Stimulated activated CD4-positive, alpha-beta T cell treated with anti-CD3 and anti-CD28 coated beads, Interleukin-1b, Interleukin-23, amount 100 ng/mL, for 48 hours (primary cell): Measurements from ENCODE around the gene METTL22.
"Not testable (repeated sequence)": the region's sequence is repeated elsewhere in the genome, so short reads cannot be mapped to it uniquely, and the experiment has no call there.

ENCODE experiments used
- DNase-seq: peaks from one replicate; pipeline ENCODE4 v3.0.0-alpha.2; 2020

The METTL22 gene

DNA sequence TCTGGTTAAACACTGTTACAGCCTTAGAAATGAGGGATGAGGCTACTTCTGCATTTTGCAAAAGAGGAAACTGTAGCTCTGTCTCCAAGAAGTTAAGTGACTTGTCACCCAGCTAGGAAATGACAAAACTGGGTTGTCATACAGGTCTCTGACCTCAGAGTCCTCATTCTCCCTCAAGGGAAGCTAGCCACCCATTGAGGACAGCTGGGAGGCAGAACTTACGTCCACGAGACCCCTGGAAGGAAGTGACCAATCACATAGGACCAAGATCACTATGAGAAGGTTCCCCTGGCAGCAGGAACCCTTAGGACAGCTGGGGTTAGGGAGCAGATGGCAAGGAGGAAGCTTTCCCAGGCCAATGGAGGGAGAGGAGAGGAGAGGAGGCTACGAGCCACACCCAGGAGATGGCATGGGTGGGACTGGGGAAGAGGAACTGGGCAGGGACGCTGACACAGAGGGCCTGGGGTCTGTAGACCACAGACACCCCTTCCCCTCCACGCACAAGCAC is 11.2 kb downstream of the METTL22 start:
- no peak for DNase-seq

DNA sequence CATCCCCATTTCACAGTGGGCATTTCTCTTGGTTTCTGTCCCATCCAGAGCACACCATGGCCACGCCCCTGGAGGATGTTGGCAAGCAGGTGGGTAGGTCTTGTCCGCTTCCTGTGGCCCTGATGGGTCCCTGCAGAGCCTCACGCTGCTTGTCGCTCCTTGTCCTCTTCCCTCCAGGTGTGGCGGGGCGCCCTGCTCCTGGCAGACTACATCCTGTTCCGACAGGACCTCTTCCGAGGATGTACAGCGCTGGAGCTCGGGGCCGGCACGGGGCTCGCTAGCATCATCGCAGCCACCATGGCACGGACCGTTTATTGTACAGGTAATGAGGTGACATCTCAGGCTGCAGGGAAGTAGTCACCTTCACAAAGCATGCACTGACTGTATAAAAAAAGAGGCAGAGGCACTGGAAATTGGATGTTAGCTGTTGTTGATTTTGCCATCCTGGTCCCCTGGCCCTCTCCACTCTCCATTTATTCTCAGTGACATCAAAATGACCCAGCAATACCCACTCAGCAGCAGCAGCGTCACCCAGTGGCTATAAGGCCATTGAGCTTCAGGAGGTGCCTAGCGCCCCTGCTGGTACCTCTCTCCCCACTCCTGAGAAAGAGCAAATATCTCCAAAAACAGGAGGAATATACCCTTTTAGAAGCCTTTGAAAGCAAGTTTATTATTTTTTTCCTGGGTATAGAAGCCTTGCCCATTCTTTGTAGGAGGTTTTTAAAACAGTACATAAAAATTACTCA is 13.7 kb downstream of the METTL22 start:
- DNase-seq: no peak

DNA sequence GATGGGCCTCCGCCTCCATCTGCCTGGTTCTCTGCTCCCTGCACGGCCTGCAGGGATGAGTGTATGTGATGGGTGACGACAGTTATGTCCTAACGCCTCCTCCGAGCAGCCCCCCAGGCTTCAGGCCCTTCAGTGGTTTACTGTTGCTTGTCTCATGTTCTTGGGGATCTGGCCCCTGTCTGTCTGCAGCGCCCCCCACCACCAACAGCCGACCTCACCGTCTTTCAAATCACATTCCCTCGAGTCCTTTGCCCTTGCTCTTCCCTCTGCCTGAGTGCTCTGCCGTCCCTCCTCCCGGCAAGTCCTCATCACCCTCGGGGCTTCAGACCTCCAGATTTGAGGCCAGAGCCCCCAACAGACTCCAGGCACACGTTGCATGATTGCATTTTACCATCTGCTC is 18.2 kb downstream of the METTL22 start:
- DNase-seq: no peak

DNA sequence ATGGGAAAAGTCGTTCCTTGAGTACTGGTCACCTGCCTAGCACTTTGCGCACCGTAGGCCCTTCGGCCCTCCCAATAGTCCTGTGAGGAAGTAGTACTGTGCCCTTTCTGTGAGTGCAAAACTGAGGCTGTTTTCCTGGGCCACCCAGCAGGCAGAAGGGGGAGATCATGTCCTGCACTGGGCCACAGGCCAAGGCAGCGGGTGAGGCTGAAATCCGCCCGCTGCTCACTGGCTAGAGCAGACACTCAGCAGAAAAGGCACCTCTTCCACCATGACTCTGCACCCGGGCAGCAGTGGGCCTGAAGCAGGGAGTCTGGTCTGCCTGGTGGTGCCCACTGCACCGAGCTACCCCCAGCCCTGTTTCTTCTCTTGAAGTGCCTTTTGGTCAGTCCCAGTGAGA is 20.2 kb downstream of the METTL22 start:
- no peak for DNase-seq

DNA sequence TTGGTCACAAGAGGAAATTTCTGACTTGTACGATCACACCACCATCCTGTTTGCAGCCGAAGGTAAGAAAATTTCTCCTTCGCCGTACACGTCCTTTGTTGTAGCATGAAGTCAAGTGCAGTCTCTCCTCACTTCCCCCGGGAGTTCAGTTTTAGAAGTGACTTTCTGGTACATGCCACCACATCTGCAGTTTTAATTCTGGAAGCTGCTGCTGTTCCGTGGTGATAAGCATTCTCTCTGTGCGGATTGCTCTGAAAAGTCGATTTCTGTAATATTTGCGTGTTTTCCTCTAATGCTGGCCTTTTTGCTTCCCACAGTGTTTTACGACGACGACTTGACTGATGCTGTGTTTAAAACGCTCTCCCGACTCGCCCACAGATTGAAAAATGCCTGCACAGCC is 20.6 kb downstream of the METTL22 start:
- no peak for DNase-seq

DNA sequence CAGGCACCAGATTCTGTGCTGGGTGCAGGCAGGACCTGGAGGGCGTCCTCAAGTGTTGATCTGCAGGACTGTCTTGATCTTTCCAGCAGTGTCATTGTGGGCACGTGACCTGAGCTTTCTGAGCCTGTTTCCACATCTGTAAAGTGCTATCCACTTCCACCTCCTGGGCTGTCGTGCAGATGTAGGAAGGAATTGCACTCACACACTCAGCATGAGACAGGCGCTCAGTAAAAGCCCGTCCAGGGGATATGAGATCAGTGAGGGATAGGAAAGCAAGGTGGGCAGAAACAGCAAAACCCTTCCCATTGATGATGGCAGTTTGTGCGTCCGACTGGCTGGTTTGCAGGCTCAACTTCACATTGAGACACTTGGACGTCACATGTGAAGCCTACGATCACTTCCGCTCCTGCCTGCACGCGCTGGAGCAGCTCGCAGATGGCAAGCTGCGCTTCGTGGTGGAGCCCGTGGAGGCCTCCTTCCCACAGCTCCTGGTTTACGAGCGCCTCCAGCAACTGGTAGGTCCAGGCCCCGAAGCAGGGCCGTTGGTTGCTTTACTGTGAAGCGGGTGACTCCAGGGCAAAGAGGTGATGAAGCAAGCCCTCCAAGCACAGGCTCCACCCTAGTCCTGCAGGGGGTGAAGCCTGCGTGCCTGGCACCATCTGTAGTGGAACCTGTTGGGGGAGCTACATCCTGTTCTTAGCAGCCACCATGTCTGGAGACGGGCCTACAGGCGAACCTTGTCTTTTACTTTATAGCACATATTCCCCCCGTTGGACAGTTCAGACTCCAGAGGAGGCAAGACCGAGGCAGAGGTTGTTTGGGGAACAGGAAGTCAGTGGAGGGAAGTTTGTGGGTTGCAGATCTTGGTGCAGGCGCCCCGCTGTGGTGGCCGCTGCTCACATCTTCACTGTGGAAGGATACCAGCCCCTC is 23.0 kb downstream of the METTL22 start:
- no peak for DNase-seq

DNA sequence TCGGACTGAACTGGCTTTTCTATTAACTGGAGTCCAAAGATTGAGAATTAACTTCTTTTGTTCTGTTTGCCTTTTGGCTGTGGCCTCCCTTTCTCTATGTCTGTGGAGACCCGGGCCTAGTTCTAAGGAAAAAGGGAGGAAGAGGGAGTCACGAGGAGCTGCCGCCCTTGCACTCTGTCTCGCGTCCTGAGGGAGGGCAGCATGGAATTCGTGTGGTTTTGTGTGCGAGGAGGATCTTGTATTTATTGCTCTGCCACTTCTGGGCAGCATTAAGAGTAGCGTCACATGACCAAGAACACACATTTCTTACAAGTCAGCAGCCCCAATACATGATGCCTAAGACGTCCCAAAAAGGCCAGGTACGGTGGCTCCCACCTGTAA is 23.6 kb downstream of the METTL22 start:
- DNase-seq: no peak

DNA sequence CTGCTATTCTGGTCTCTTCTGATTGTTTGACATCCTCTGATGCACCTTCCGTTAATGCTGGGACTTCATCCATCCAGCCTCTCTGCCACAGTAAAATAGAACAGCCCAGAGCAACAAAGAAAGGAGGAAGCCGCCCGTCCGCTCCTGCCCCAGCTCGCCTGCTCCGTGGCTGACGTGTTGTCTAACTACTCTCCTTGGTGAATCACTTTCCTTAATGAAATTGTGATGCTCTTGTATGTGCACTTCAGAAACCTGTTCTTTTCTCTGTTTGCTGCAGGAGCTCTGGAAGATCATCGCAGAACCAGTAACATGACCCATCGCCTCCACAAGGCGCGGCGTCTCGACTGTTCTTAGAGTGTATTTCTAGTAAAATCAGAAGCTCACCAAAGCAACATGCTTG is 24.3 kb downstream of the METTL22 start:
- DNase-seq: no peak

DNA sequence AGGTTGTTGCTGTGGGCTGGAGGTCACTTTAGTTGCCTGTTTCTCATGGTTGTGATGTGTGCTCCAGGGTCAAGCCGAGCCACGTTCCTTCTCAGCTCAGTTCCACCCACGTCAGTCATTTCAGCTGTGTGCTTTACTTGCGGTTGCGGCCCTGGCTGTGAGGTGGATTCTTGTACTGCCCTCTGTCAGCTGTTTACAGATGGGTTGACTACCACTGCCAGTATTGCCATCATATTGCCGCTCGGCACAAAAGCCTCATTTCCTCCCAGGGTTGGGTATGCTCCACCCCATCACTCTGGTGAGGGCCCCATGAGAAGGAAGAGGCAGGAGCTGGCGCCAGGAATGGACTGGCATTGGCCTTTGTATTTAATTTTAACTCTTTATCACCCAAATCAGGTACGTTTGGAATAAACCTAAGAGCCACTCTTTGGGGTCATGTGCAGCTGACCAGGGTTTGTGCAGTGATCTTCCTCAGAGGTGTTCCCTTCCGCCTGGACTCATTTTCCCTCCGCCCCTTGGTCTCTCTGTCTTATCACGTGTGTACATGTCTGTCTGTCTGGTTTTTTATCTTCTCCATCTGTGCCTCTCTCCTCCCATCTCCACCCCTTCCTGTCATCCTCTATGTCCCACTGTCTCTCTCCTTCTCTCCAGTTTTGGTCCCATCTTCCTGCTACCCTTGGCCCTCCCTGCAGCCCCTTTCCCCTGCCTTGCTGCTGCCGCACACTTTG is 25.0 kb downstream of the METTL22 start:
- DNase-seq: no peak

DNA sequence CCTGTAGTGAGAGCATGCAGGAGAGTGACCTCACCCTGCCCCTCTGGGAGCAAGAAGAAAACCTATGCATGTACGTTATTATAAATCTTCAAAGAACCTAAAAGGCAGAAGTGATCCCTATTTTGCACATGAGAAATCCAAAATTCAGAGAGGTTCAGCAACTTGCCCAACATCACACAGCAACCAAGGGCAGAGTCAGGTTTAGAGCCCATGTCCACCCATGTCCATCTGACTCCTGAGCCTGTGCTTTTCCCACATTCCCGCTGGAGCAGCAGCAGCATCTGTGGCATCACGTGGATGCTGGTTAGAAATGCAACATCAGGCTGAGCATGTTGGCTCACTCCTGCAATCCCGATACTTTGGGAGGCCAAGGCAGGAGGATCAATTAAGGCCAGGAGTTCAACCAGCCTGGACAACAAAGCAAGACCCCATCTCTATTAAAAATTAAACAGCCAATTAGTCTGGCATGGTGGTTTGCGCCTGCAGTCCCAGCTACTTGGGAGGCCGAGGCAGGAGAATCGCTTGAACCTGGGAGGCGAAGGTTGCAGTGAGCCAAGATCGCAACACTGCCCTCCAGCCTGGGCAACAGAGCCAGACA is 26.3 kb downstream of the METTL22 start:
- no peak for DNase-seq

DNA sequence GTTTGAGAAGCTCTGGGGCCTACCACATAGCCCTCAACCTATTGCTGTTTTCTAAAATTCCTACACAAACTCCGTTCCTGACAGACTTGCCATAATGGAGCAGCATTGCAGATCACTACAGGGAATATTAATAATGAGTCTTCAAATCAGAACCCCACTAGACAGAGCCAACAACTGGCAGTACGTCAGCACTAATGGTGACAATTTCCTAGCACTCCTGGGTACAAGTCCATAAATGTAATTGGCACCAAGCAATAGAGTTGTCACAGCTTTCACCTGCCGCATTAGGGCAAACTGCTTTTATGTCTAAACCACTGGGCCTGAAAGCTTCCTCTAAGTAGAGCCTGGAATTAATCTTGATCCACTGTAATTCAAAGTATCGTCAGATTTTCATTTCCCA is 27.4 kb downstream of the METTL22 start:
- DNase-seq: no peak

DNA sequence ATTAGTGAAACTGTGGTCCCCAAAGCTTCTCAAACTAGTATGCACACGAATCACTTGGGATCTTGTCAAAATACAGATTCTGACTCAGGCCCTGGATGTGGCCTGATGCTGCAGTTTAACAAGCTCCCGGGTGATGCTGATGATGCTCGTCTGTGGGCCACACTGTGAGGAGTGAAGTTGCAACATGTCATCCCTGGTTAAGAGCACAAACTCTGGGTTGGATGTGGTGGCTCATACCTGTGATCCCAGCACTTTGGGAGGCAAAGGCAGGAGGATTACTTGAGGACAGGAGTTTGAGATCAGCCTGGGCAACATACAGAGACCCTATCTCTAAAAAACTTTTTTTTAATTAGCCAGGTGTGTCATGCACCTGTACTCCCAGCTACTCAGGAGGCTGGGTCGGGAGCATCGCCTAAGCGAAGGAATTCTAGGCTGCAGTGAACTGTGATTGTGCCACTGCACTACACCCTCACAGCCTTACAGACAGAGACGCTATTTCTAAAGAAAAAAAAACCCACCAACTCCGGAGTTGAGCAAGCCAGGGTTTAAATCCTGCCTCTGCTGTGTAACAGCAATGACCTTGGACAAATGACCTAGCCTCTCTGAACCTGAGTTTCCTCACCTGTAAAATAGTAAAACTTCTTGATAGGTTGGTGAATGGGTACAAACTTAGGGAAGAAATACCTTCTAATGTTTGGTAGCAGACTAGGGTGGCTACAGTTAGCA is 28.5 kb downstream of the METTL22 start:
- no peak for DNase-seq

DNA sequence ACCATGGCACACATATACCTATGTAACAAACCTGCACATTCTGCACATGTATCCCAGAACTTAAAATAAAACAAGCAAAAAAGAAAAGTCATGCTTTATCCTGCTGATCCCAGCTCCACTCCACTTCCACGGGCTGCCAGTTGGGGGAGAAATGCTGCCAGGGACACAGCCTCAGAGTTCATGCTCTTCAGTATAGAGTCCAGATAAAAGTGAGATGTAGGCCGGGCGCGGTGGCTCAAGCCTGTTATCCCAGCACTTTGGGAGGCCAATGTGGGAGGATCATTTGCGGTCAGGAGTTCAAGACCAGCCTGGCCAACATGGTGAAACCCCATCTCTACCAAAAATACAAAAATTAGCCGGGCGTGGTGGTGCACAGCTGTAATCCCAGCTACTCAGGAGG is 30.5 kb downstream of the METTL22 start:
- DNase-seq: not testable (repeated sequence)

DNA sequence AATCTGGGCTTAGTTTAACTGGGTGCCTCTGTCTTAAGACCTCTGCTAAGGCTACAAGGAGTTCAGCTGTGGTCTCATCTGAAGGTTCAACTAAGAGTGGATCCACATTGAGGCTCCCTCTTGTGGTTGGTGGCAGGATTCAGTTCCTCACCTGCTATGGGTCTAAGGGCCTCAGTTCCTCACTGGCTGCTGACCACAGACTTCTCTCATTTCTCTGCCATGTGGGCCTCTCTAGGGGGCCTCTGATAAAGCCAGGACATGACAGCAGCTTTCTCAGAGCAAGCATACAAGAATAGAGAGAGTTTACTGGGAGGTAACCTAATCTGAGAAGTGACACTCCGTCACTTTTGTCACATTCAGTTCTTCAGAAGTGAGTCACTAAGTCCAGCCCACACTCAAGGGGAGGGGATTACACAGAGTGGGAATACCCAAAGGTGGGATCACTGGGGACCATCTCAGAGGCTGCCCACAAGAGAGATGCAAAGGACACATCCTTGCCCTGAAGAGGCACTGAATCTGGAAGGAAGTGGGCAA is 33.8 kb downstream of the METTL22 start:
- peak; percentile 56 for DNase-seq

DNA sequence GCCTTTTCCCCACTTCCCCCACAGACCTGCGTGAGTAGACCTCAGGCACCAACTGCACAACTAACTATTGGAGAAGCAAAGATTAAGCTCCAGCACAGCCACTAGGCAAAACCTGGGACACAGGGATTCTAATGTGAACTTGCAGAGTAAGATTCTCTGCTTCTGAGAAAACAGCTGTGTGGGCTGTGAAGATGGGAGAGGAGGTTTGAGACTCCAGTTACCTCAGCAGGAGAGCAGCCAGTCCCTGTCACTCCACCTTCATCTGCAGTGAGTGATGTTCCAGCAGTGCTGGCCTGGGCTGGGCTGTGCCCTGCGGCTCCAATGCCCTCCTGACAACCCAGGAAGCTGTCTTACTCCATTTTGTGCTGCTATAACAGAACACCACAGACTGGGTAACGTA is 34.9 kb downstream of the METTL22 start:
- no peak for DNase-seq

DNA sequence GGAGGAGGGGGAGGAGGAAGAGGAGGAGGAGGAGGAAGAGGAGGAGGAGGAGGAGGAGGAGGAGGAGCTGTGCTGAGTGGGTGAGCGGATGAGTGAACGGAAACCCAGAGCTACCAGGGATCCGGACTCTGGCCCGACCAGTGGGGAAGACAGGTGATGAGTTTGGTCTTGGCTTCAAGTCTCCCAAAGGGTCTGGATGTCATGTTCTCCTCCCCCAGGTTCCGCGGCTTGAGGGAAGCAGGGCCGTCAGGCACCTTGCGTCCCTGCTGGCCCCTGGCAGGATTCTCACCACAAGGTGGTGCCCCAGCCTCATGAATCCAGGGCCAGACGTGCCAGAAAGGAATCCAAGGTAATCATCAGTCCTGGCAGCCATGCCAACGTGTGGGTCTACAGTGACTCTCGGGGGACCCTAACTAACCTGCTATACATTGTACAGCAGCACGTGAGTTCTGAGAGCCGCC is 39.4 kb downstream of the METTL22 start:
- peak; percentile 46 for DNase-seq

DNA sequence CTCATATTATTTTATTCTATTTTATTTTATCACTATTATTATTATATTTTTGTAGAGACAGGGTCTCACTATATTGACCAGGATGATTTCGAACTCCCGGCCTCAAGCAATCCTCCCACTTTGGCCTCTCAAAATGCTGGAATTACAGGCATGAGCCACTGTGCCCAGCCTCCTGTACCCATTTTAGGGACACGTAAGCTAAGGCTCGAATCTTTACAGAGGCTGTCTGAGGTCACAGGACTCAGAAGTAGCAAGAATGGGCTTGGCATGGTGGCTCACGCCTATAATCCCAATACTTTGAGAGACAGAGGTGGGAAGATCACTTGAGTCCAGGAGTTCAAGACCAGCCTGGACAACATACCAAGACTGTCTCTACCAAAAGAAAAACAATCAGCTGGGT is 40.2 kb downstream of the METTL22 start:
- no peak for DNase-seq

DNA sequence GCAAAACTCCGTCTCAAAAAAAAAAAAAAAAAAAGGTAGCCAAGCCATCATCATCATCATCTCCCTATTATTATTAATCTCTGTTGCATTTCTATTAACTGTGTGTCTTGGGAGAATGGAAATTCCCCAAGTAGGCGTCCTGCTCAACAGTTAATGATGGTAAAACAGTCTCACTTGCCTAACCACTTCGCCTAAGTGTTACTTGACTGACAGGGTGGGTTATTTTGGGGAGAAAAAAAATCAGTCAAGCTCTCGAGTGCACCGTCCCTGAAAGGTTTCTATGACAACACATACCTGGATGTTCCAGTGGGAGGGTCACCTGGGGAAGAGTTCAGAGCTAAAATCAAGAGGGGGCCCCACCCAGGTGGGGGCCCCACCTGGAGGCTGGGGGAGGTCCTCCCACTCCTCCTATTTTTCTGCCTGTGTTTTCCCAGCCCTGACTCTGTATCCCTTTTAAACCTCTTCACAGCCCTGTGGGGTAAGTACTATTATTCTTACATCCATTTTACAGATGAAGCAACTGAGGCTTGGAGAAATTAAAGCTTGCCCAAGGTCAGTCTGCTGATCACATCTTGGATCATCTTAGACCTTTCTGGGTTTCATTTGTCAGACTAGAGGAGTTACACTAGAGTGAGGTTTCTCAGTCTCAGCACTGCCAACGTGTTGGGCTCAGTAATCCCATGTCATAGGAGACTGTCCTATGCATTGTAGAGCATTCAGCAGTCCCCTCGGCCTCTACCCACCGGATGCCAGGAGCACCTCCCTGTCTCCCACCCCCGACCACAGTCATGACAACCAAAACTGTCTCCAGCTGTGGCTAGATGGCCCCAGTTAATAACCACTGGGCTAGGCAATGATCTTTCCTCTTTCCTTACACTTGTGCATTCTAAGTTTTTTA is 41.9 kb downstream of the METTL22 start:
- no peak for DNase-seq

DNA sequence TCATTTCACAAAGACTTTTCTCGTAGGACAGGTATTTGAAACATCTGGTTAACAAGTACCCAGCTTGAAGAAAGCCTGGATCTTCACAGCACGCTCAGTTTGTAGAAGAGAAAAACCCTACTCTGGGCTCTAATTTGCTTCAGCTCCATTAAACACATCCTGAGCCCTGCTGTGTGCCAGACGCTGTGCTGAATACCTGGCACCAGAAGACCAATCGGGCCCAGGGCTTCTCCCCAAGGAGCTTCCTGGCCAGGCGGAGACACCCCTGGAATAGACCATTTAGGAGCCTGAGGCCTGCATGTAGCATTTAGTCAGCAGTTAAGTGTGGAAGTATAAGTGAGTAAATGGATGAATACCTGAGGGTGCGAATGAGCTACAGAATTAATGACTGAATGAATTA is 44.0 kb downstream of the METTL22 start:
- no peak for DNase-seq

DNA sequence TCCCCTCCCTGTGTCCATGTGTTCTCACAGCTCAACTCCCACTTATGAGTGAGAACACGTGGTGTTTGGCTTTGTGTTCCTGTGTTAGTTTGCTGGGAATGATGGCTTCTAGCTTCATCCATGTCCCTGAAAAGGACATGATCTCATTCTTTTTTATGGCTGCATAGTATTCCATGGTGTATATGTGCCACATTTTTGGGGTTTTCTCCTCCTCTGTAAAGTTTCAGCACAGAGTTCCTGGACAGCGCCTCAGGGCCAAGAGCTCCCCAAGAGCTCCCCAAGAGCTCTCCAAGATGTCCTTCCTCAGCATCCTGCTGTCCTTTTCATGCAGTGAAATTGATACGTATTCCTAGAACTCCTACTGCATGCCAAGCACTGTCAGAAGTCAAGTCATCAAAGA is 46.0 kb downstream of the METTL22 start:
- DNase-seq: no peak

DNA sequence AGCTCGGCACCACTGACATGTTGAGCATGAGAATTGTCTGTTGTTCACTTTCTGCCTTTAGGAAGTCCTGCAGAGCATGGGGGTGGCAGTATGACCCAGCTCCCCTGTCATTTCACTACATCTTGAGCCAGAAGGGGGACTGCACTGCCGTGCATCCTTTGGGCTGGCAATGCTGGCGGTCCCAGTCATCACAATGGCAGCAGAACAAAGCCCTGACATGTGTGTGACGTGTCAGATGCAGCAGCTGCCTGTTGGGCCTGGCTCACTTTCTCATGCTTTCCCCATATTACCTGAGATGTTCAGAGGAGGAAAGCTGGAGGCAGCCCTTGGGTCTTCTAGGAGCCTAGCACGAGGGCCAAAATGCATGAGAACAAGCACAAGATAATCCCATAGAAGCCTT is 46.6 kb downstream of the METTL22 start:
- DNase-seq: no peak
